GM18858 (cell line): ENCODE results near the gene PSMG1.
"Not testable (repeated sequence)": the region's sequence is repeated elsewhere in the genome, so short reads cannot be mapped to it uniquely, and the experiment has no call there.

ENCODE experiments used
- ATAC-seq: cut with Tn5 transposase; IDR thresholded peaks from one replicate; pipeline ENCODE4 v1.9.1; 2021; ENCODE audit not compliant: unreplicated experiment

The PSMG1 gene

GRCh38 chr21:39159342-39160063 is 23.7 kb downstream of the PSMG1 start:
- no peak for ATAC-seq

- not testable (repeated sequence) for ATAC-seq
These were observed 26.0 kb downstream of the PSMG1 start for GRCh38 chr21:39157241-39157640.

GRCh38 chr21:39156024-39156423 is 27.2 kb downstream of the PSMG1 start:
- no peak for ATAC-seq

- ATAC-seq = no peak
These were observed 27.7 kb downstream of the PSMG1 start for GRCh38 chr21:39155578-39155977.

- no peak for ATAC-seq
These were observed 29.4 kb downstream of the PSMG1 start for GRCh38 chr21:39153842-39154241.

GRCh38 chr21:39153373-39153772 is 29.9 kb downstream of the PSMG1 start:
- no peak for ATAC-seq

- ATAC-seq = no peak
These were observed 31.0 kb downstream of the PSMG1 start for GRCh38 chr21:39152271-39152670.

GRCh38 chr21:39150877-39151276 is 32.4 kb downstream of the PSMG1 start:
- no peak for ATAC-seq

- ATAC-seq = no peak
These were observed 32.9 kb downstream of the PSMG1 start for GRCh38 chr21:39150316-39150715.

- ATAC-seq = no peak
These were observed 33.4 kb downstream of the PSMG1 start for GRCh38 chr21:39149882-39150281.

GRCh38 chr21:39148975-39149374 is 34.3 kb downstream of the PSMG1 start:
- no peak for ATAC-seq

- ATAC-seq = no peak
These were observed 39.1 kb downstream of the PSMG1 start for GRCh38 chr21:39144191-39144590.

- no peak for ATAC-seq
These were observed 40.3 kb downstream of the PSMG1 start for GRCh38 chr21:39142972-39143371.

GRCh38 chr21:39141502-39141901 is 41.7 kb downstream of the PSMG1 start:
- ATAC-seq = no peak

GRCh38 chr21:39137248-39138178 is 45.7 kb downstream of the PSMG1 start:
- no peak for ATAC-seq

- ATAC-seq = no peak
These were observed 46.5 kb downstream of the PSMG1 start for GRCh38 chr21:39136711-39137110.

GRCh38 chr21:39136138-39136537 is 47.1 kb downstream of the PSMG1 start:
- not testable (repeated sequence) for ATAC-seq

GRCh38 chr21:39134288-39134810 is 48.9 kb downstream of the PSMG1 start:
- ATAC-seq = no peak

- ATAC-seq = no peak
These were observed 51.0 kb downstream of the PSMG1 start for GRCh38 chr21:39132248-39132647.

- no peak for ATAC-seq
These were observed 51.5 kb downstream of the PSMG1 start for GRCh38 chr21:39131791-39132190.

GRCh38 chr21:39127506-39127905 is 55.7 kb downstream of the PSMG1 start:
- no peak for ATAC-seq

GRCh38 chr21:39126486-39126806 is 56.8 kb downstream of the PSMG1 start:
- no peak for ATAC-seq
